ENCODE data around the gene MAT2A. TPM values are rescaled to one million over a fixed set of nuclear protein-coding genes. Genes with fewer than 3 reads are reported as not detected.
A peak's percentile ranks its signal among the peaks of the same experiment; 100 is the strongest.
"Not testable (repeated sequence)": the region's sequence is repeated elsewhere in the genome, so short reads cannot be mapped to it uniquely, and the experiment has no call there.

Gene MAT2A
- total RNA-seq, 1 donor from 2014 or later: 481 TPM

DNA sequence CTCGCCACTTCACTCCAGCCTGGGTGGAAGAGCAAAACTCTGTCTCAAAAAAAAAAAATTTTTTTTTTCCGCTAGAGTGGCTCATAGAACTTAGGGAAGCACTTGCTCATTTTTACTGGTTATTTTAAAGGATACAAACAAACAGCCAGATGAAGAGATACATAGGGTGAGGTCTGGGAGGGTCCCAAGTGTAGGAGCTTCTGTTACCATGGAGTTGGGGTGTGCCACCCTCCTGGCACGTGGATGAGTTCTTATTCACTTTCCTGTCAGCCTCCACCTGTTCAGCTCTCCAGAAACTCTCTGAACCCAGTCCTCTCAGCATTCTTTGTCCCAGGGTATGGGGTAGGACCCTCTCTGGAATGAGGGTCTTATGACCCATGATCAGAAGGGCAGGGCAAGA lies 4.9 kb upstream of the MAT2A start:
- DNase-seq: no peak
- no peaks in the 10 kb centered on the region for H3K9me3 Mint-ChIP-seq
- no peak overlapping the region for H3K27ac Mint-ChIP-seq
- H3K4me3 Mint-ChIP-seq: no peak overlapping the region
- H3K27me3 Mint-ChIP-seq: peaks cover 6% of the 10 kb centered on the region
- intact Hi-C loops (cut with micrococcal nuclease): no loop called here
- H3K36me3 Mint-ChIP-seq (ENCODE audit: low read depth): peaks cover 3% of the 10 kb centered on the region
- peaks cover 10% of the 10 kb centered on the region for H3K4me1 Mint-ChIP-seq

GRCh38 chr2:85534881-85535280 lies 4.1 kb upstream of the MAT2A start:
- intact Hi-C loops (cut with micrococcal nuclease): loop anchor here (5.0 kb wide), 1 partner anchor 77 kb away; the partner anchor contains the start of gene C2orf68
- Mint-ChIP-seq H3K4me1 (peaks cover 10% of the 10 kb centered on the region), H3K27ac (no peak overlapping the region)

GRCh38 chr2:85536479-85536878 lies 2.5 kb upstream of the MAT2A start:
- no peak overlapping the region for H3K27ac Mint-ChIP-seq
- H3K9me3 Mint-ChIP-seq: no peaks in the 10 kb centered on the region
- no peaks in the 10 kb centered on the region for H3K27me3 Mint-ChIP-seq
- intact Hi-C loops (cut with micrococcal nuclease): loop anchor here (5.0 kb wide), 1 partner anchor 76 kb away; the partner anchor contains the start of gene C2orf68
- no peak for DNase-seq
- peaks cover 24% of the 10 kb centered on the region for H3K36me3 Mint-ChIP-seq (ENCODE audit: low read depth)
- no peak overlapping the region for H3K4me3 Mint-ChIP-seq
- H3K4me1 Mint-ChIP-seq: peaks cover 16% of the 10 kb centered on the region

More at GRCh38 chr2:85534881-85535280, 4.1 kb upstream of the MAT2A start:
- no peak overlapping the region for H3K4me3 Mint-ChIP-seq
- H3K27me3 Mint-ChIP-seq: peaks cover 3% of the 10 kb centered on the region
- peaks cover 8% of the 10 kb centered on the region for H3K36me3 Mint-ChIP-seq (ENCODE audit: low read depth)
- DNase-seq: no peak
- no peaks in the 10 kb centered on the region for H3K9me3 Mint-ChIP-seq

DNA sequence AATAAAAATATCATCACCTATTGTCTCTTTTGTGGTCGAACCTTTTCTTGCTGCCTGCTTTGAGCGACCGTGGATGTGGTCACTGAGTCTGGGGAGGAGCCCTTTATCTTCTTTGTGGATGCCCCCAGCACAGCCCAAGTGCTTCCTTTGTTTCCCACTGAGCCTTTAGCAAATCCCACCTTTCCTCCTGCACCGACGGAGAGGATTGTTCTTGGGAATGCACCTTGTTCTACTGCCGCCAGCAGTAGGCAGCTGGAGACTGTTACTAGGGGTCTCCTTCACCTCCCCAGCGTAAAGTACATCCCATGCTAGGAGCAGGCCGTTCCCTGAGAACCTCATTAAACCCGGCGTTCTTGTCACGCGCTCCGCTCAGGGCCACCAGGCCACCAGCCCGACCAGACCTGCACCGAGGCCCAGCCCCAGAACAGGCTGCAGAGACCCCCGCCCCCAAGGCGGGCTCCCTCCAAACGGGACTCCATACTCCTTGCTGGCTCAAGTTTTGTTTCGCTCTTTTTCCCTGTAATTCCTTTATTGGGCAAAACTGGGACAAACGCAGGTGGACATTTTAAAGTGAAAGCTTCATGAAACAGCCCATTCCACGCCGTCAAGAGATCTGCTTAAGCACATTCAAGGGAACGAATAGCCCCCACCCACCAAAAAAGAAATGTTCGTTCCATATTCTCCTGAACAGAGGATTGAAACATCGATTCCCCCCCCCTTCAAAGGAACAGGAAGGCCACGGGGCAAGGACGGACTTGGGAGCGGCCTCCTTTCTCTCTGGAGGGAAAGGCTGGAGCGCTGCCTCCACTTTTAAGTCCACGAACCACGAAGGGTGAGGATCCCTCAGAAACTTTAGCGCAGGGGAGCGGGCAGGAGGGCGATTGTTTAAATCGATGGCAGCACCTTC lies 1.1 kb upstream of the MAT2A start:
- Mint-ChIP-seq H3K4me3 (peak overlapping the region; percentile 96), H3K36me3 (ENCODE audit: low read depth) (peaks cover 38% of the 10 kb centered on the region), H3K9me3 (no peaks in the 10 kb centered on the region), H3K27ac (peak overlapping the region; percentile 98), H3K4me1 (peaks cover 29% of the 10 kb centered on the region), H3K27me3 (no peaks in the 10 kb centered on the region)
- intact Hi-C loops (cut with micrococcal nuclease): loop anchor here (5.0 kb wide), 1 partner anchor 74 kb away; the partner anchor contains the start of gene C2orf68
- DNase-seq: peak; percentile 77

GRCh38 chr2:85539361-85540132 lies 579 bp downstream of the MAT2A start:
- peak overlapping the region; percentile 96 for H3K4me3 Mint-ChIP-seq
- DNase-seq: peak; percentile 93
- peak overlapping the region; percentile 98 for H3K27ac Mint-ChIP-seq
- no peaks in the 10 kb centered on the region for H3K9me3 Mint-ChIP-seq
- H3K27me3 Mint-ChIP-seq: no peaks in the 10 kb centered on the region
- H3K4me1 Mint-ChIP-seq: peaks cover 42% of the 10 kb centered on the region
- intact Hi-C loops (cut with micrococcal nuclease): loop anchor here (1.0 to 5.0 kb wide), 6 partner anchors 22 to 212 kb away; partner anchors contain the start of genes C2orf68, ELMOD3, GGCX and RETSAT
- H3K36me3 Mint-ChIP-seq (ENCODE audit: low read depth): peaks cover 54% of the 10 kb centered on the region

GRCh38 chr2:85540133-85540648 lies 1.2 kb downstream of the MAT2A start:
- Mint-ChIP-seq H3K4me3 (peak overlapping the region; percentile 96), H3K36me3 (ENCODE audit: low read depth) (peaks cover 60% of the 10 kb centered on the region), H3K4me1 (peaks cover 44% of the 10 kb centered on the region), H3K27ac (peak overlapping the region; percentile 93), H3K9me3 (no peaks in the 10 kb centered on the region), H3K27me3 (no peaks in the 10 kb centered on the region)
- intact Hi-C loops (cut with micrococcal nuclease): no loop called here
- DNase-seq: no peak

GRCh38 chr2:85541262-85541661 lies 2.3 kb downstream of the MAT2A start:
- H3K9me3 Mint-ChIP-seq: no peaks in the 10 kb centered on the region
- H3K27me3 Mint-ChIP-seq: no peaks in the 10 kb centered on the region
- DNase-seq: no peak
- H3K27ac Mint-ChIP-seq: peak overlapping the region; percentile 58
- H3K4me1 Mint-ChIP-seq: peaks cover 43% of the 10 kb centered on the region
- peak overlapping the region; percentile 96 for H3K4me3 Mint-ChIP-seq
- peaks cover 63% of the 10 kb centered on the region for H3K36me3 Mint-ChIP-seq (ENCODE audit: low read depth)
- intact Hi-C loops (cut with micrococcal nuclease): no loop called here

- intact Hi-C loops (cut with micrococcal nuclease): loop anchor here (1.0 kb wide), 1 partner anchor 8 kb away; no protein-coding TSS in a partner anchor
- Mint-ChIP-seq H3K36me3 (ENCODE audit: low read depth) (peaks cover 66% of the 10 kb centered on the region), H3K4me1 (peaks cover 42% of the 10 kb centered on the region), H3K27me3 (no peaks in the 10 kb centered on the region), H3K4me3 (peak overlapping the region; percentile 96), H3K9me3 (no peaks in the 10 kb centered on the region), H3K27ac (peak overlapping the region; percentile 70)
- no peak for DNase-seq
Observed at GRCh38 chr2:85541753-85542457, 2.9 kb downstream of the MAT2A start.

GRCh38 chr2:85542777-85543176 lies 3.8 kb downstream of the MAT2A start:
- Mint-ChIP-seq H3K27ac (peak overlapping the region; percentile 70), H3K36me3 (ENCODE audit: low read depth) (peaks cover 69% of the 10 kb centered on the region), H3K4me3 (peak overlapping the region; percentile 96), H3K4me1 (peaks cover 36% of the 10 kb centered on the region), H3K9me3 (no peaks in the 10 kb centered on the region), H3K27me3 (no peaks in the 10 kb centered on the region)
- DNase-seq: no peak
- intact Hi-C loops (cut with micrococcal nuclease): loop anchor here (1.0 kb wide), 1 partner anchor 8 kb away; no protein-coding TSS in a partner anchor

GRCh38 chr2:85544254-85544691 lies 5.3 kb downstream of the MAT2A start:
- intact Hi-C loops (cut with micrococcal nuclease); H3K27me3 Mint-ChIP-seq; DNase-seq; H3K27ac Mint-ChIP-seq; H3K4me3 Mint-ChIP-seq; H3K9me3 Mint-ChIP-seq: not testable (repeated sequence)
- H3K4me1 Mint-ChIP-seq: peaks cover 34% of the 10 kb centered on the region
- peaks cover 70% of the 10 kb centered on the region for H3K36me3 Mint-ChIP-seq (ENCODE audit: low read depth)

DNA sequence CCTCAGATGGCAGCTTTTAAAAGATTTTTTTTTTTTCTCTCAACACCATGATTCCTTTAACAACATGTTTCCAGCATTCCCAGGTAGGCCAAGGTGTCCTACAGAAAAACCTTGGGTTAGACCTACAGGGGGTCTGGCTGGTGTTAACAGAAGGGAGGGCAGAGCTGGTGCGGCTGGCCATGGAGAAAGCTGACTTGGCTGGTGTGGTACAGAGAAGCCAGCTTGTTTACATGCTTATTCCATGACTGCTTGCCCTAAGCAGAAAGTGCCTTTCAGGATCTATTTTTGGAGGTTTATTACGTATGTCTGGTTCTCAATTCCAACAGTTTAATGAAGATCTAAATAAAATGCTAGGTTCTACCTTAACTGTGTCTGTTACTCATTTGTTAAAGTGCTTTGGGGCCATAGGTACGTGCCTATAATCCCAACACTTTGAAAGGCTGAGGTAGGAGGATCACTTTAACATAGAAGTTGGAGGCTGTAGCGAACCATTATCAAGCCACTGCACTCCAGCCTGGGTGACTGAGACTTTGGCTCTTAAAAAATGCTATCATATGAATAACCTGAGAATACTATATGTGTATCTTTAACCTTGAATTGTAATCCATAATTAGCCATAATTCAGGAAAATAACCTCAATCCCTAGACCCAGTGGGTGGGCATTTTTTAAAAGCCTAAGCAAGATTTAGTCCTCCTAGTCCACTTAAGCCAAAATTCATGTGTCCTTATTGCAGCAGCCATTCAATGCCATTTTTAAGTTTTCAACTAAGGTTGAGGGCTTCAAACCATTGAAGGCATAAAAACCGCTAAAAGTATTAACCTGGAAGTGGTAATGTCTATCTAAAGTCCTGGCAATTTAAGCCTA lies 6.2 kb downstream of the MAT2A start:
- intact Hi-C loops (cut with micrococcal nuclease); H3K27me3 Mint-ChIP-seq; H3K27ac Mint-ChIP-seq; DNase-seq; H3K9me3 Mint-ChIP-seq; H3K4me3 Mint-ChIP-seq: not testable (repeated sequence)
- peaks cover 34% of the 10 kb centered on the region for H3K4me1 Mint-ChIP-seq
- peaks cover 64% of the 10 kb centered on the region for H3K36me3 Mint-ChIP-seq (ENCODE audit: low read depth)

GRCh38 chr2:85545780-85546240 lies 6.8 kb downstream of the MAT2A start:
- H3K27ac Mint-ChIP-seq: no peak overlapping the region
- no peak for DNase-seq
- no peaks in the 10 kb centered on the region for H3K9me3 Mint-ChIP-seq
- intact Hi-C loops (cut with micrococcal nuclease): no loop called here
- no peak overlapping the region for H3K4me3 Mint-ChIP-seq
- H3K4me1 Mint-ChIP-seq: peaks cover 32% of the 10 kb centered on the region
- no peaks in the 10 kb centered on the region for H3K27me3 Mint-ChIP-seq
- peaks cover 60% of the 10 kb centered on the region for H3K36me3 Mint-ChIP-seq (ENCODE audit: low read depth)
